Measurements from ENCODE around the gene NF1.
"Not testable (repeated sequence)": the region's sequence is repeated elsewhere in the genome, so short reads cannot be mapped to it uniquely, and the experiment has no call there.

NF1 gene

DNA sequence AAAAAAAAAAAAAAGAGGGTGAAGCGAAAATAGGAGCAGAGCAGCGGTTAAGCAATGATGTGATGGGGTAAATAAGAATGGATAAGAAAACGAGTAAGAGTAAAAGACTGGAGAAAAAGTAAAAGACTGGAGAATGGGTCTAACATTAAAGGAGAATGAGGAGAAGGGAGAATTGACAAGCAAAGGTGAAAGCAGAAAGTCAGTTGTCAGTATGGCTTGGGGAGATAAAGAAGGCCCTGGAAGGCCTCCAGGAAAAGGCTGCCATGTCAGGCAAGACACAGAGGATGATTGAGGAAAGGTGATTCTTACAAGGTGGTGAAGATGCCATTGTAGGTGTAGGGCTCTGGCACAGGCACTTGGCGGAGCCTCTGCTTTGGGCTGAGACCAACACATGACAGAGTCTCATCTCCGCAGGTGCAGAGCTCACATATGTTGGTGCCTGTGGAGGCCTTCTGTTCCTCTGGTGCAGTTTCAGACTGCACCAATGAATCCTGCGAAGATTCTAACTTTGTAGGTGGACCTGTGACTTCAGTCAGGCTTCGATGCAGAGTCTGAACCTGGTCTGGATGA, 47.8 kb upstream of the NF1 start:
- H3K36me3 ChIP-seq (ENCODE audit: control insufficient read depth in 2 of 2, insufficient read depth in 1 of 2, low read length in 2 of 2); H3K27ac ChIP-seq (ENCODE audit: extremely low read depth, low read depth, low read length); POLR2A ChIA-PET; H3K4me1 ChIP-seq (ENCODE audit: control insufficient read depth, insufficient read depth, low read length); CTCF ChIA-PET; H3K4me3 ChIP-seq (ENCODE audit: low read depth, low read length); H3K9me3 ChIP-seq (ENCODE audit: control insufficient read depth, insufficient read depth, low read depth, low read length): not testable (repeated sequence)
- 0 out of 2 replicates have a peak, but pooled peaks have one; percentile 7 for TF ChIP-seq PRDM1 (tag by site-specific recombination; IDR thresholded peaks at IDR 0.05)

DNA sequence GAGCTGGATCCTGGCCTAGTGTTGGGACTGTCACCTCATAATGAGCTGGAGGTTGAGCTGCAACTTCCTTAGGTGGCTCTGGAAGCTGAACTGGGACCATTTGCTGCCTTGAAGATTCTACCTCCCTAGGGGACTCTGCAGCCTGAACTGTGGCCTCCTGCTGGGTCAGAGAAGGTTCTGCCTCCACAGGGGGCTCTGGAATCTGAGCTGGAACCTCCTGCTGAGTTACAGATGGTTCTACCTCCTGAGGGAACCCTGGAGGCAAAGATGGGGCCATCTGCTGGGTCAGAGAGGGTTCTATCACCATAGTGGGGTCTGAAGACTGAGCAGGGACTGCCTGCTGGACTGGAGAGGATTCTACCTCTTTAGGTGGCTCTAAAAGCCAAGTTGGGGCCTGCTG, 46.6 kb upstream of the NF1 start:
- TF ChIP-seq KLF7 (tag by site-specific recombination; IDR thresholded peaks at IDR 0.05; ENCODE audit: borderline replicate concordance) (no peak), ZNF341 (tag by site-specific recombination; IDR thresholded peaks at IDR 0.05; ENCODE audit: low read depth) (no peak), ZNF10 (tag by site-specific recombination; IDR thresholded peaks at IDR 0.05) (no peak), GLIS1 (tag by site-specific recombination; IDR thresholded peaks at IDR 0.05) (peak; percentile 91), ZSCAN30 (tag by site-specific recombination; IDR thresholded peaks at IDR 0.05) (no peak), ZIC2 (tag by site-specific recombination; IDR thresholded peaks at IDR 0.05) (peak; percentile 67), ZNF701 (tag by site-specific recombination; IDR thresholded peaks at IDR 0.05) (no peak)
- ChIA-PET POLR2A (interaction anchor here (0.6 kb wide), 1 partner anchor 708 kb away, joined by 13 read pairs; no protein-coding TSS in a partner anchor), CTCF (interaction anchor here (0.7 kb wide), 1 partner anchor 189 kb away, joined by 4 read pairs; no protein-coding TSS in a partner anchor)
- Histone ChIP-seq H3K27ac (ENCODE audit: extremely low read depth, low read depth, low read length) (no peak overlapping the region), H3K9me3 (ENCODE audit: control insufficient read depth, insufficient read depth, low read depth, low read length) (no peaks in the 10 kb centered on the region), H3K36me3 (ENCODE audit: control insufficient read depth in 2 of 2, insufficient read depth in 1 of 2, low read length in 2 of 2) (no peaks in the 10 kb centered on the region), H3K4me1 (ENCODE audit: control insufficient read depth, insufficient read depth, low read length) (no peaks in the 10 kb centered on the region), H3K4me3 (ENCODE audit: low read depth, low read length) (no peak overlapping the region)

GRCh38 chr17:31048780-31049179, 46.0 kb upstream of the NF1 start:
- Histone ChIP-seq H3K27ac (ENCODE audit: extremely low read depth, low read depth, low read length) (no peak overlapping the region), H3K4me3 (ENCODE audit: low read depth, low read length) (no peak overlapping the region), H3K36me3 (ENCODE audit: control insufficient read depth in 2 of 2, insufficient read depth in 1 of 2, low read length in 2 of 2) (no peaks in the 10 kb centered on the region), H3K9me3 (ENCODE audit: control insufficient read depth, insufficient read depth, low read depth, low read length) (no peaks in the 10 kb centered on the region), H3K4me1 (ENCODE audit: control insufficient read depth, insufficient read depth, low read length) (no peaks in the 10 kb centered on the region)
- POLR2A ChIA-PET, result interaction anchor here (0.6 kb wide), 1 partner anchor 707 kb away, joined by 13 read pairs; no protein-coding TSS in a partner anchor
- CTCF ChIA-PET, result interaction anchor here (0.7 kb wide), 2 partner anchors 130 to 188 kb away, joined by 3 to 4 read pairs; no protein-coding TSS in a partner anchor
- no peak for TF ChIP-seq GLI2 (tag by site-specific recombination; IDR thresholded peaks at IDR 0.05; ENCODE audit: borderline replicate concordance, low read depth)
- no peak for TF ChIP-seq ZBTB17 (tag by site-specific recombination; IDR thresholded peaks at IDR 0.05)

GRCh38 chr17:31050948-31051347, 43.8 kb upstream of the NF1 start:
- no peaks in the 10 kb centered on the region for H3K9me3 ChIP-seq (ENCODE audit: control insufficient read depth, insufficient read depth, low read depth, low read length)
- no peak overlapping the region for H3K27ac ChIP-seq (ENCODE audit: extremely low read depth, low read depth, low read length)
- no peaks in the 10 kb centered on the region for H3K4me1 ChIP-seq (ENCODE audit: control insufficient read depth, insufficient read depth, low read length)
- H3K36me3 ChIP-seq (ENCODE audit: control insufficient read depth in 2 of 2, insufficient read depth in 1 of 2, low read length in 2 of 2), result no peaks in the 10 kb centered on the region
- CTCF ChIA-PET, result no interaction called here
- H3K4me3 ChIP-seq (ENCODE audit: low read depth, low read length), result no peak overlapping the region
- TF ChIP-seq ZNF302 (tag by site-specific recombination; IDR thresholded peaks at IDR 0.05; ENCODE audit: low read depth) (no peak), ZNF114 (tag by site-specific recombination; IDR thresholded peaks at IDR 0.05) (no peak), ZNF24 (tag by site-specific recombination; IDR thresholded peaks at IDR 0.05) (no peak), KLF10 (tag by site-specific recombination; IDR thresholded peaks at IDR 0.05) (no peak)
- POLR2A ChIA-PET, result no interaction called here

DNA sequence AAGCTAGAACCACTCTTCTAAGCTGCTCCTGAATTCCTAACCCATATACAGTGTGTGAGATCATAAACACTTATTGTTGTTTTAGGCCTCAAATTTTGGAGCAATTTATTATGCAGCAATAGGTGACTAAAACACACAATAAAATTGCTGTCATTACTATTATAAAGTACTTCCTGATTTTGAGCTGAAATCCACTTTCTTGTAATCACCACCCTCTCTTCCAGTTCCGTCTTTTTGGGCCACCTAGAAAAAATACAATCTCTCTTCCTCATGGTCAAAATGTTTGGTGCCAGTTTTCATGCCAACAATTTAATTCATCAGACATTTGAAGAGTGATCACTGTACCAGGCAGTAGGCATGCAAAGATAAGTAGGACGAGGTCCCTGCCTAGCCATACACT, 43.3 kb upstream of the NF1 start:
- H3K36me3 ChIP-seq (ENCODE audit: control insufficient read depth in 2 of 2, insufficient read depth in 1 of 2, low read length in 2 of 2), result no peaks in the 10 kb centered on the region
- H3K9me3 ChIP-seq (ENCODE audit: control insufficient read depth, insufficient read depth, low read depth, low read length), result no peaks in the 10 kb centered on the region
- POLR2A ChIA-PET, result no interaction called here
- no peak overlapping the region for H3K4me3 ChIP-seq (ENCODE audit: low read depth, low read length)
- H3K27ac ChIP-seq (ENCODE audit: extremely low read depth, low read depth, low read length), result no peak overlapping the region
- CTCF ChIA-PET, result interaction anchor here (1.2 kb wide), 1 partner anchor 164 kb away, joined by 7 read pairs; no protein-coding TSS in a partner anchor
- H3K4me1 ChIP-seq (ENCODE audit: control insufficient read depth, insufficient read depth, low read length), result no peaks in the 10 kb centered on the region
- TF ChIP-seq SP2 (tag by site-specific recombination; IDR thresholded peaks at IDR 0.05), result no peak
- TF ChIP-seq, protein P1, sequence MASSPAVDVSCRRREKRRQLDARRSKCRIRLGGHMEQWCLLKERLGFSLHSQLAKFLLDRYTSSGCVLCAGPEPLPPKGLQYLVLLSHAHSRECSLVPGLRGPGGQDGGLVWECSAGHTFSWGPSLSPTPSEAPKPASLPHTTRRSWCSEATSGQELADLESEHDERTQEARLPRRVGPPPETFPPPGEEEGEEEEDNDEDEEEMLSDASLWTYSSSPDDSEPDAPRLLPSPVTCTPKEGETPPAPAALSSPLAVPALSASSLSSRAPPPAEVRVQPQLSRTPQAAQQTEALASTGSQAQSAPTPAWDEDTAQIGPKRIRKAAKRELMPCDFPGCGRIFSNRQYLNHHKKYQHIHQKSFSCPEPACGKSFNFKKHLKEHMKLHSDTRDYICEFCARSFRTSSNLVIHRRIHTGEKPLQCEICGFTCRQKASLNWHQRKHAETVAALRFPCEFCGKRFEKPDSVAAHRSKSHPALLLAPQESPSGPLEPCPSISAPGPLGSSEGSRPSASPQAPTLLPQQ (tag by site-specific recombination; IDR thresholded peaks at IDR 0.05), result no peak
- TF ChIP-seq, protein P2, sequence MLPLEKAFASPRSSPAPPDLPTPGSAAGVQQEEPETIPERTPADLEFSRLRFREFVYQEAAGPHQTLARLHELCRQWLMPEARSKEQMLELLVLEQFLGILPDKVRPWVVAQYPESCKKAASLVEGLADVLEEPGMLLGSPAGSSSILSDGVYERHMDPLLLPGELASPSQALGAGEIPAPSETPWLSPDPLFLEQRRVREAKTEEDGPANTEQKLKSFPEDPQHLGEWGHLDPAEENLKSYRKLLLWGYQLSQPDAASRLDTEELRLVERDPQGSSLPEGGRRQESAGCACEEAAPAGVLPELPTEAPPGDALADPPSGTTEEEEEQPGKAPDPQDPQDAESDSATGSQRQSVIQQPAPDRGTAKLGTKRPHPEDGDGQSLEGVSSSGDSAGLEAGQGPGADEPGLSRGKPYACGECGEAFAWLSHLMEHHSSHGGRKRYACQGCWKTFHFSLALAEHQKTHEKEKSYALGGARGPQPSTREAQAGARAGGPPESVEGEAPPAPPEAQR (tag by site-specific recombination; IDR thresholded peaks at IDR 0.05), result no peak
- no peak for TF ChIP-seq ZNF132 (tag by site-specific recombination; IDR thresholded peaks at IDR 0.05; ENCODE audit: borderline replicate concordance)
- no peak for TF ChIP-seq ZNF354C (tag by site-specific recombination; IDR thresholded peaks at IDR 0.05; ENCODE audit: borderline replicate concordance, low read depth)
- TF ChIP-seq ZNF704 (tag by site-specific recombination; IDR thresholded peaks at IDR 0.05), result no peak
- TF ChIP-seq ZNF645 (tag by site-specific recombination; IDR thresholded peaks at IDR 0.05), result no peak

All from HEK293 (cell line).